Measurements from ENCODE around the gene EPGN.

DNA sequence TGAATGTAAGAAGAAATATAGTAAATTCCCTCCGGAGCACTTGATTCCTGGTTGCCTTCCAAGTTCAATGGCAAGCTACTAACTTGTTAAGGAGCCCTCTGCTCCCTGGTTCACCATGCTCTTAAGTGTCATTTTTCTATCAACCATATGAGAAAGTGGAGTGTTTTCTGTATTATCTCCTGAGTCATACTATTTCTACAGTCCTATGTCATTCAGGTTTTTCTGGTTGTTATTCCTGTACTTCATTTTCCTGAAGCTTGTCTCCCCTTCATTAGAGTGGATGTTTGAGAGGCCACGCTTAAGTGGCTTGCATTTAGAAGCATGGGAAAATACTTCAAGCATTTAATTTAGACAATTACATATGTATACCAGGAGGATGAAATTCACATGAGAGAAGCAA, 14.7 kb upstream of the EPGN start:
- TF ChIP-seq, protein P1, sequence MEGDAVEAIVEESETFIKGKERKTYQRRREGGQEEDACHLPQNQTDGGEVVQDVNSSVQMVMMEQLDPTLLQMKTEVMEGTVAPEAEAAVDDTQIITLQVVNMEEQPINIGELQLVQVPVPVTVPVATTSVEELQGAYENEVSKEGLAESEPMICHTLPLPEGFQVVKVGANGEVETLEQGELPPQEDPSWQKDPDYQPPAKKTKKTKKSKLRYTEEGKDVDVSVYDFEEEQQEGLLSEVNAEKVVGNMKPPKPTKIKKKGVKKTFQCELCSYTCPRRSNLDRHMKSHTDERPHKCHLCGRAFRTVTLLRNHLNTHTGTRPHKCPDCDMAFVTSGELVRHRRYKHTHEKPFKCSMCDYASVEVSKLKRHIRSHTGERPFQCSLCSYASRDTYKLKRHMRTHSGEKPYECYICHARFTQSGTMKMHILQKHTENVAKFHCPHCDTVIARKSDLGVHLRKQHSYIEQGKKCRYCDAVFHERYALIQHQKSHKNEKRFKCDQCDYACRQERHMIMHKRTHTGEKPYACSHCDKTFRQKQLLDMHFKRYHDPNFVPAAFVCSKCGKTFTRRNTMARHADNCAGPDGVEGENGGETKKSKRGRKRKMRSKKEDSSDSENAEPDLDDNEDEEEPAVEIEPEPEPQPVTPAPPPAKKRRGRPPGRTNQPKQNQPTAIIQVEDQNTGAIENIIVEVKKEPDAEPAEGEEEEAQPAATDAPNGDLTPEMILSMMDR (IDR thresholded peaks at IDR 0.05; ENCODE audit: insufficient read depth, low read length, poor library complexity, severe bottlenecking), result no peak
- no peak for TF ChIP-seq EZH2phosphoT487 (conservative IDR thresholded peaks at IDR 0.05; ENCODE audit: low read length)
